ENCODE results near the gene MYCL. TPM values are rescaled to one million over a fixed set of nuclear protein-coding genes. Genes with fewer than 3 reads are reported as not detected.

The MYCL gene
- total and polyA plus RNA-seq, 2 of the 13 experiments (the other 11 are each of a cell fraction or from before 2014, with no cell fraction given): 0.31 to 1.7 TPM

DNA sequence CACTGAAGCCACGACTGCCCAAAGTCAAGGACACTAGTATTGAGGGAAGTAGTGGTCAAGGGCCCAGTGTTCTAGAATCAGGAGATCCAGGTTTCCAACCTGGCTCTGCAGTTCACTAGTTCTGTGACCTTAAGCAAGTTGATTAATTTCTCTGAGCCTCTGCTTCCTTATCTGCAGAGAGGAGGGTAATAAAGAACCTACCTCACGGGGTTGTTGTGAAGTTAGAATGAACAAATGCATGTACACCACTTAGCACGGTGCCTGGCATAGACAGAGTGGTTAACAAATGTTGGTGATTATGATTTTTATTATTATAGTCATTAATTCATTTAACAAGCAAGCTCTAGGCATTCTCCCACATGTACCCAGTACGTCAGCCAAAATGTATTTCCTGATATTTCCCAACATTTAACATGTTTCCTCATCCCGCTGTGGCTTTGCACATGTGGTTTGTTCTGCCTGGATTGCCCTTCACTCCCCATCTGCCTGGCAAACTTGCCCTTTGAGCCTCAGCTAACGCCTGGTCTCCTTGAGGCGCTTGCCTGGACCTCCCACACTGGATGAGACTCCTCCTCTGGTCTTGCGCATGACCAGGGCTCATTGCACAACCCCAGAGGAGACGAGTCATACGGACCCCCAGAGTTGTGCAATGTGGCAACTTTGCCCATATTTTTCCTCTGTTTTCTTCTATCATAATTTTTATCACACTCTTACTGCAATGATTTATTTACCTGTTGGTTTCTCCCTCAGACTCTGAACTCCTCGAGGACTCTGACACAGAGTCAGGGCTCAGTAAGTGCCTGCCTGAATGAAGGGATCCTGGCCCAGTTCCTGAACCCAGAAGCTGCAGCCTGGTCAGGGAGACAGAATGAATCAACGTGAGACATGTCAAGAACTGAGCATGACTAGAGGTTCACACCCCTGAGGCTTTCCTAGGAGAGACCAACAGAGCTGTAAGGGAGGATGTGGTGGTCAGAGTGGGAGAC, 32.5 kb upstream of the MYCL start (continued):
- TF ChIP-seq TAF15 (IDR thresholded peaks at IDR 0.05; ENCODE audit: low read depth, low read length, poor library complexity, severe bottlenecking): no peak
- TF ChIP-seq RCOR2 (CRISPR knock-in tag; IDR thresholded peaks at IDR 0.05): 0 out of 2 replicates have a peak, but pooled peaks have one; percentile 22
- TF ChIP-seq, protein P1, sequence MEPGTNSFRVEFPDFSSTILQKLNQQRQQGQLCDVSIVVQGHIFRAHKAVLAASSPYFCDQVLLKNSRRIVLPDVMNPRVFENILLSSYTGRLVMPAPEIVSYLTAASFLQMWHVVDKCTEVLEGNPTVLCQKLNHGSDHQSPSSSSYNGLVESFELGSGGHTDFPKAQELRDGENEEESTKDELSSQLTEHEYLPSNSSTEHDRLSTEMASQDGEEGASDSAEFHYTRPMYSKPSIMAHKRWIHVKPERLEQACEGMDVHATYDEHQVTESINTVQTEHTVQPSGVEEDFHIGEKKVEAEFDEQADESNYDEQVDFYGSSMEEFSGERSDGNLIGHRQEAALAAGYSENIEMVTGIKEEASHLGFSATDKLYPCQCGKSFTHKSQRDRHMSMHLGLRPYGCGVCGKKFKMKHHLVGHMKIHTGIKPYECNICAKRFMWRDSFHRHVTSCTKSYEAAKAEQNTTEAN (CRISPR knock-in tag; conservative IDR thresholded peaks at IDR 0.05): no peak
- TF ChIP-seq CREB1 (IDR thresholded peaks at IDR 0.05): no peak
- peak; percentile 58; the same call in 1 of the 2 replicates for TF ChIP-seq CREB1 (CRISPR knock-in tag; IDR thresholded peaks at IDR 0.05)
- TF ChIP-seq SNAPC2 (CRISPR knock-in tag; IDR thresholded peaks at IDR 0.05): no peak
- TF ChIP-seq HNF4A (CRISPR knock-in tag; IDR thresholded peaks at IDR 0.05): peak; percentile 92
- no peak for TF ChIP-seq ZNF160 (CRISPR knock-in tag; IDR thresholded peaks at IDR 0.05)
- 0 out of 2 replicates have a peak, but pooled peaks have one; percentile 33 for TF ChIP-seq ZNF644 (CRISPR knock-in tag; IDR thresholded peaks at IDR 0.05; ENCODE audit: low read depth)
- TF ChIP-seq NONO (IDR thresholded peaks at IDR 0.05): no peak
- TF ChIP-seq NONO (CRISPR knock-in tag; conservative IDR thresholded peaks at IDR 0.05): 0 out of 2 replicates have a peak, but pooled peaks have one; percentile 21
- TF ChIP-seq, protein P2, sequence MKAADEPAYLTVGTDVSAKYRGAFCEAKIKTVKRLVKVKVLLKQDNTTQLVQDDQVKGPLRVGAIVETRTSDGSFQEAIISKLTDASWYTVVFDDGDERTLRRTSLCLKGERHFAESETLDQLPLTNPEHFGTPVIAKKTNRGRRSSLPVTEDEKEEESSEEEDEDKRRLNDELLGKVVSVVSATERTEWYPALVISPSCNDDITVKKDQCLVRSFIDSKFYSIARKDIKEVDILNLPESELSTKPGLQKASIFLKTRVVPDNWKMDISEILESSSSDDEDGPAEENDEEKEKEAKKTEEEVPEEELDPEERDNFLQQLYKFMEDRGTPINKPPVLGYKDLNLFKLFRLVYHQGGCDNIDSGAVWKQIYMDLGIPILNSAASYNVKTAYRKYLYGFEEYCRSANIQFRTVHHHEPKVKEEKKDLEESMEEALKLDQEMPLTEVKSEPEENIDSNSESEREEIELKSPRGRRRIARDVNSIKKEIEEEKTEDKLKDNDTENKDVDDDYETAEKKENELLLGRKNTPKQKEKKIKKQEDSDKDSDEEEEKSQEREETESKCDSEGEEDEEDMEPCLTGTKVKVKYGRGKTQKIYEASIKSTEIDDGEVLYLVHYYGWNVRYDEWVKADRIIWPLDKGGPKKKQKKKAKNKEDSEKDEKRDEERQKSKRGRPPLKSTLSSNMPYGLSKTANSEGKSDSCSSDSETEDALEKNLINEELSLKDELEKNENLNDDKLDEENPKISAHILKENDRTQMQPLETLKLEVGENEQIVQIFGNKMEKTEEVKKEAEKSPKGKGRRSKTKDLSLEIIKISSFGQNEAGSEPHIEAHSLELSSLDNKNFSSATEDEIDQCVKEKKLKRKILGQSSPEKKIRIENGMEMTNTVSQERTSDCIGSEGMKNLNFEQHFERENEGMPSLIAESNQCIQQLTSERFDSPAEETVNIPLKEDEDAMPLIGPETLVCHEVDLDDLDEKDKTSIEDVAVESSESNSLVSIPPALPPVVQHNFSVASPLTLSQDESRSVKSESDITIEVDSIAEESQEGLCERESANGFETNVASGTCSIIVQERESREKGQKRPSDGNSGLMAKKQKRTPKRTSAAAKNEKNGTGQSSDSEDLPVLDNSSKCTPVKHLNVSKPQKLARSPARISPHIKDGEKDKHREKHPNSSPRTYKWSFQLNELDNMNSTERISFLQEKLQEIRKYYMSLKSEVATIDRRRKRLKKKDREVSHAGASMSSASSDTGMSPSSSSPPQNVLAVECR (CRISPR knock-in tag; IDR thresholded peaks at IDR 0.05; ENCODE audit: borderline replicate concordance): peak; percentile 39; the same call in 1 of the 2 replicates
- TF ChIP-seq, protein P3, sequence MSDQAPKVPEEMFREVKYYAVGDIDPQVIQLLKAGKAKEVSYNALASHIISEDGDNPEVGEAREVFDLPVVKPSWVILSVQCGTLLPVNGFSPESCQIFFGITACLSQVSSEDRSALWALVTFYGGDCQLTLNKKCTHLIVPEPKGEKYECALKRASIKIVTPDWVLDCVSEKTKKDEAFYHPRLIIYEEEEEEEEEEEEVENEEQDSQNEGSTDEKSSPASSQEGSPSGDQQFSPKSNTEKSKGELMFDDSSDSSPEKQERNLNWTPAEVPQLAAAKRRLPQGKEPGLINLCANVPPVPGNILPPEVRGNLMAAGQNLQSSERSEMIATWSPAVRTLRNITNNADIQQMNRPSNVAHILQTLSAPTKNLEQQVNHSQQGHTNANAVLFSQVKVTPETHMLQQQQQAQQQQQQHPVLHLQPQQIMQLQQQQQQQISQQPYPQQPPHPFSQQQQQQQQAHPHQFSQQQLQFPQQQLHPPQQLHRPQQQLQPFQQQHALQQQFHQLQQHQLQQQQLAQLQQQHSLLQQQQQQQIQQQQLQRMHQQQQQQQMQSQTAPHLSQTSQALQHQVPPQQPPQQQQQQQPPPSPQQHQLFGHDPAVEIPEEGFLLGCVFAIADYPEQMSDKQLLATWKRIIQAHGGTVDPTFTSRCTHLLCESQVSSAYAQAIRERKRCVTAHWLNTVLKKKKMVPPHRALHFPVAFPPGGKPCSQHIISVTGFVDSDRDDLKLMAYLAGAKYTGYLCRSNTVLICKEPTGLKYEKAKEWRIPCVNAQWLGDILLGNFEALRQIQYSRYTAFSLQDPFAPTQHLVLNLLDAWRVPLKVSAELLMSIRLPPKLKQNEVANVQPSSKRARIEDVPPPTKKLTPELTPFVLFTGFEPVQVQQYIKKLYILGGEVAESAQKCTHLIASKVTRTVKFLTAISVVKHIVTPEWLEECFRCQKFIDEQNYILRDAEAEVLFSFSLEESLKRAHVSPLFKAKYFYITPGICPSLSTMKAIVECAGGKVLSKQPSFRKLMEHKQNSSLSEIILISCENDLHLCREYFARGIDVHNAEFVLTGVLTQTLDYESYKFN (CRISPR knock-in tag; conservative IDR thresholded peaks at IDR 0.05): peak; percentile 59
- no peak for TF ChIP-seq ZNF510 (CRISPR knock-in tag; IDR thresholded peaks at IDR 0.05; ENCODE audit: low read depth)
- peak; percentile 42; the same call in 1 of the 2 replicates for TF ChIP-seq GABPB1 (CRISPR knock-in tag; IDR thresholded peaks at IDR 0.05)
- no peak for TF ChIP-seq ZNF570 (CRISPR knock-in tag; IDR thresholded peaks at IDR 0.05; ENCODE audit: borderline replicate concordance)
- TF ChIP-seq CEBPG (CRISPR knock-in tag; IDR thresholded peaks at IDR 0.05): peak; percentile 91
- no peak for TF ChIP-seq NR2F2 (IDR thresholded peaks at IDR 0.05; ENCODE audit: borderline replicate concordance, low read depth)
- TF ChIP-seq THAP11 (CRISPR knock-in tag; IDR thresholded peaks at IDR 0.05): peak; percentile 61; the same call in 1 of the 2 replicates
- TF ChIP-seq MAFK (conservative IDR thresholded peaks at IDR 0.05 in 1 of 2, IDR thresholded peaks at IDR 0.05 in 1 of 2; ENCODE audit: low read length in 2 of 2): no peak
- peak; percentile 56; the same call in 1 of the 2 replicates for TF ChIP-seq RXRA (CRISPR knock-in tag; IDR thresholded peaks at IDR 0.05)
